Epithelial cell of esophagus (primary cell): ENCODE measurements around the gene ELFN2.

ENCODE experiments used
- DNase-seq: peaks from one replicate; pipeline ENCODE4 v3.0.0; 2010; ENCODE audit warnings: low read depth
- H3K4me3 ChIP-seq: 2 replicates; pipeline ENCODE4 v1.5.1; 2011; ENCODE audit warnings: mild to moderate bottlenecking, low read length, control low read depth
- CTCF ChIP-seq: IDR thresholded peaks from 2 replicates; pipeline ENCODE4 v1.5.1; 2011; ENCODE audit warnings: low read depth, mild to moderate bottlenecking, low read length, control low read depth, inconsistent platforms; ENCODE audit not compliant: insufficient read depth; ENCODE audit errors: missing control alignments

The ELFN2 gene

DNA sequence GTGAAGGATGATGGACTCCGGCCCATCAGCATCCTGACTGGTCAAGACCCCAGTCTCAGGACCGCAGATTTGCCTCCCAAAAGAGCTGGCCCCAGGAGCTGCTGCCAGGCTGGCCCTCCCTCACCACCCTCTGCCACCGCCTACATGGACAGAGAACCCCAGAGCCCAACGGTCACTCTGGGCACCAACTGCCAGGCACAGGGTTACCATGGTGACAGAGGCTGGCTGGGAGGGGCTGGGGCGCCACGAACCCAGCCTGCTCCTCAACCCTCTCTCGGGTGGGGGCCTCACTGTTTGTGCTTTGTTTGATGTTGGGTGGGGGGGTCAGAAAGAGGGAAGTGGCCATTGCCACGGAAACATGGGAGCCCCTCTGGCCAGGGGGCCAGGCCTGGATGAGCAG, 55.8 kb downstream of the ELFN2 start:
- H3K4me3 ChIP-seq, result no peak overlapping the region
- TF ChIP-seq CTCF, result no peak
- no peak for DNase-seq

DNA sequence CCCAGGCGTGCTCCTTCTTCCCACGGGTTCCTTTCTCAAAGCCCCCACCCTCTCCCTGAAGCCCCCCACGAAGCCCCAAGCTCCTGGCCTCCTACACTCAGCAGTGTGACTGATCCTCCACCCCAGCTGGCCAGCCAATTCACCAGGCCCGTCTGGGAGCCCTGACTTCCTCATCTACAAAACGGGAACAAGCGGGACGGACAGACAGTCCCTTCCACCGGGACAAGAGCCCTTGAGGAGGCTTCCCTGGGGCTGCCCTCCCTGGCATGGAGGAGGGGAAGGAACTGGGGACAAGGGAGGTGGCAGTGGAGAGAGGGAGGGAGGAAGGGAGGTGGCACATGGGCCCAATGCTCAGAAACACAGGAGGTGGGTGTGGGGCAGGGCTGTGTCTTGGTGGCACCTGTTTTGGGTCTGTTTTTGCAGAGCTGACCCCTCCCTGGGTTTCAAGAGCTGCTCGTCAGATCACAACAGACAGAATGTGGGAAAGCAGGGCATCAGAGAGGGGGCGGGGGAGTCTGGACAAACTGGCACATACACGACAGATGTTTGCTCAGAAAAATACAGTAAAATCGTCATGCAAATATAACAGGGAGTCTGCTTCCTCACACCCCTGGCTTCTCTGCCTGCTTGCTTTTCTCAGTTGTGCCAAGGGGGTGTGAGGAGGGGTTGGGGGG, 56.8 kb downstream of the ELFN2 start:
- no peak for TF ChIP-seq CTCF
- no peak for DNase-seq
- H3K4me3 ChIP-seq, result no peak overlapping the region

- H3K4me3 ChIP-seq, result no peak overlapping the region
- TF ChIP-seq CTCF, result no peak
- no peak for DNase-seq
Observed at GRCh38 chr22:37369483-37369882, 57.8 kb downstream of the ELFN2 start.

GRCh38 chr22:37368058-37368457, 59.2 kb downstream of the ELFN2 start:
- TF ChIP-seq CTCF, result no peak
- no peak for DNase-seq
- no peak overlapping the region for H3K4me3 ChIP-seq

GRCh38 chr22:37366601-37367000, 60.7 kb downstream of the ELFN2 start:
- no peak overlapping the region for H3K4me3 ChIP-seq
- no peak for DNase-seq

GRCh38 chr22:37365950-37366349, 61.3 kb downstream of the ELFN2 start:
- no peak for DNase-seq
- no peak overlapping the region for H3K4me3 ChIP-seq
- no peak for TF ChIP-seq CTCF

More at GRCh38 chr22:37366601-37367000, 60.7 kb downstream of the ELFN2 start:
- TF ChIP-seq CTCF, result no peak
